Measurements from ENCODE around the gene IGF1R. TPM values are rescaled to one million over a fixed set of nuclear protein-coding genes. Genes with fewer than 3 reads are reported as not detected.
A peak's percentile ranks its signal among the peaks of the same experiment; 100 is the strongest.

Gene IGF1R
- total and polyA plus RNA-seq, 8 donors: 8.1 to 50.3 (median 36.0) TPM

DNA sequence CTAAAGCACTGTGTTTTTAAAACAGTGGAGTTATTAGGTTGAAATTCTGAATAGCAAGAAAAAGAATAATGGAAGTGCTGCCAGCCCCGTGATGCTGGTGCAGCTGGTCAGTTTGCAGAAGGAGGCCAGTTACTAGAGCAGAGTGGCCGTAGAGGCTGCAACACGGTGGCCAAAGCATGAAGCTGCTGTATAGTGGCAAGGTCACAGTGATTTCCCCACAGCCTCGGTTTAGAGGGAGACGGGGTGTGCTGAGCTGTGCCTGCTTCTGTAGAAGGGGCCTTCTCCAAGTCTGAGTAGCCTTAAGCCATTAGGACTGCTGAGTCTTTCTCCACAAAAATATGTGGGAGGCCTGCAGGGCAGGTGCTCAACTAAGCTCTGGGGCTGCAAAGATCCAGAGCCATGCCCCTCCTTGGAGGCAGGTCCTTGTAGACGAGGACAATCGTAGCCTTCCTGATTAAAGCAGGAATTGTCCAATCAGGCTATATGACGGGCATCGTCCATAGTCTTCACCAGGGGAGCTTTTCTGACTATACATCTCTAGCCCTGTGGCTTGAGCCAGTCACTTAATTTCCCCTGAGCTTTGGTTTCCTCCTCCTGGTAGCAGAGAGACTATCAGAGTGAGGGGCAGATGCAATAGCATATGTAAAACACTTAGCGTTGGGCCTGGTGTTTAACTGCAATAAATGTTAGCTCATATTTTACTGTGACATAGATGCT, 207.6 kb downstream of the IGF1R start:
- 53 to 57% methylated on average over 10 of the region's 10 CpGs for WGBS, 2 donors
- H3K9me3 ChIP-seq: no peaks in the 10 kb centered on the region
- no peak overlapping the region for H3K4me3 ChIP-seq
- ATAC-seq (no peak), FAIRE-seq (no peak), DNase-seq (no peak)
- peaks cover 17 to 42% (median 29%) of the 10 kb centered on the region in 3 donors for H3K4me1 ChIP-seq
- intact Hi-C loops (cut with DNase I): no loop called here
- no peaks in the 10 kb centered on the region for H3K36me3 ChIP-seq
- no peak for TF ChIP-seq CTCF (IDR thresholded peaks at IDR 0.05)
- H3K27me3 ChIP-seq: no peaks in the 10 kb centered on the region
- no peak overlapping the region for H3K27ac ChIP-seq

GRCh38 chr15:98856532-98856907, 208.2 kb downstream of the IGF1R start:
- intact Hi-C loops (cut with DNase I): no loop called here
- WGBS, 2 donors: 53 to 69% methylated on average over 1 of the region's 1 CpG
- no peak for TF ChIP-seq CTCF (IDR thresholded peaks at IDR 0.05)
- FAIRE-seq (no peak), ATAC-seq (no peak), DNase-seq (no peak)
- Histone ChIP-seq H3K27ac (no peak overlapping the region), H3K4me1 (peaks cover 17 to 39% (median 31%) of the 10 kb centered on the region in 3 donors), H3K4me3 (no peak overlapping the region), H3K9me3 (no peaks in the 10 kb centered on the region), H3K27me3 (no peaks in the 10 kb centered on the region), H3K36me3 (no peaks in the 10 kb centered on the region)

DNA sequence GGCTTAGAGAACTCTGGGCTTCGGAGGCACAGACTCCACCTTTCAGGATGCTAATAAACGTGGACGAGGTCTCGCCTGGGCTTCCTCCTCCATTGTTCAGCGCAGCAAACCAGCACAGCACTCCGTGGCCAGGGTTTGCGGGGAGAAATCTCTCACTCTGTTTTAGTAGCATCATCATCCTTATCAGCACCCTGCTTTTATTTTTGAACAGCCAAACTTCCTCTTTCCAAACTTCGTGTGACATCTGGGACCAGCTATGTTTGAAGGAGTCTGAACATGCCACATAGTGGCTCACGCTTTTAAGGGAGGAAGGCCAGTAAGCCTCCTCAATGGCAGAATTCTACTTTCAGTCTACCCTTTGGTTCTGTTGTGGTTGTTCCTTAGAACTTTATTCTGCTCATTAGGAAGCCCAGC, 210.3 kb downstream of the IGF1R start:
- Histone ChIP-seq H3K27ac (no peak overlapping the region), H3K4me1 (peaks cover 17 to 31% (median 31%) of the 10 kb centered on the region in 3 donors), H3K36me3 (no peaks in the 10 kb centered on the region), H3K9me3 (no peaks in the 10 kb centered on the region), H3K4me3 (no peak overlapping the region), H3K27me3 (no peaks in the 10 kb centered on the region)
- WGBS, 2 donors: 77% methylated on average over 9 of the region's 9 CpGs
- intact Hi-C loops (cut with DNase I): no loop called here
- DNase-seq (no peak), ATAC-seq (no peak), FAIRE-seq (no peak)
- no peak for TF ChIP-seq CTCF (IDR thresholded peaks at IDR 0.05)

GRCh38 chr15:98859149-98859548, 210.8 kb downstream of the IGF1R start:
- 55 to 58% methylated on average over 6 of the region's 6 CpGs for WGBS, 2 donors
- Histone ChIP-seq H3K27ac (no peak overlapping the region), H3K4me1 (peaks cover 17 to 31% (median 31%) of the 10 kb centered on the region in 3 donors), H3K4me3 (no peak overlapping the region), H3K27me3 (no peaks in the 10 kb centered on the region), H3K36me3 (no peaks in the 10 kb centered on the region), H3K9me3 (no peaks in the 10 kb centered on the region)
- ATAC-seq (peak in 2 of 4 donors; percentile 7 to 29), FAIRE-seq (no peak), DNase-seq (no peak)
- intact Hi-C loops (cut with DNase I): no loop called here
- TF ChIP-seq CTCF (IDR thresholded peaks at IDR 0.05): no peak

All from pancreas (tissue), 10 donors.